ENCODE results near the gene NTRK1. TPM values are rescaled to one million over a fixed set of nuclear protein-coding genes. Genes with fewer than 3 reads are reported as not detected.
A peak's percentile ranks its signal among the peaks of the same experiment; 100 is the strongest.

The NTRK1 gene
- total RNA-seq, 1 donor from 2014 or later = not detected

GRCh38 chr1:156894001-156894400 is 33.3 kb downstream of the NTRK1 start:
- DNase-seq (ENCODE audit: low read depth) = no peak

GRCh38 chr1:156894711-156895454 is 34.2 kb downstream of the NTRK1 start:
- FAIRE-seq (no peak), DNase-seq (ENCODE audit: low read depth) (no peak)
- Histone ChIP-seq H3K4me3 (ENCODE audit: low read depth, low read length) (no peak overlapping the region), H3K27me3 (ENCODE audit: control insufficient read depth, insufficient read depth, low read length) (no peaks in the 10 kb centered on the region), H3K36me3 (ENCODE audit: control insufficient read depth, insufficient read depth, low read length) (no peaks in the 10 kb centered on the region)
- TF ChIP-seq CTCF (IDR thresholded peaks at IDR 0.05; ENCODE audit: insufficient read depth, low read length, severe bottlenecking) = no peak

More at GRCh38 chr1:156894001-156894400, 33.3 kb downstream of the NTRK1 start:
- H3K36me3 ChIP-seq (ENCODE audit: control insufficient read depth, insufficient read depth, low read length) = no peaks in the 10 kb centered on the region
- no peak for FAIRE-seq
- H3K27me3 ChIP-seq (ENCODE audit: control insufficient read depth, insufficient read depth, low read length) = no peaks in the 10 kb centered on the region
- H3K4me3 ChIP-seq (ENCODE audit: low read depth, low read length) = peak overlapping the region; percentile 16
- no peak for TF ChIP-seq CTCF (IDR thresholded peaks at IDR 0.05; ENCODE audit: insufficient read depth, low read length, severe bottlenecking)

GRCh38 chr1:156895455-156895812 is 34.8 kb downstream of the NTRK1 start:
- FAIRE-seq (no peak), DNase-seq (ENCODE audit: low read depth) (no peak)
- Histone ChIP-seq H3K27me3 (ENCODE audit: control insufficient read depth, insufficient read depth, low read length) (no peaks in the 10 kb centered on the region), H3K36me3 (ENCODE audit: control insufficient read depth, insufficient read depth, low read length) (no peaks in the 10 kb centered on the region), H3K4me3 (ENCODE audit: low read depth, low read length) (no peak overlapping the region)
- TF ChIP-seq CTCF (IDR thresholded peaks at IDR 0.05; ENCODE audit: insufficient read depth, low read length, severe bottlenecking) = no peak

- no peaks in the 10 kb centered on the region for H3K36me3 ChIP-seq (ENCODE audit: control insufficient read depth, insufficient read depth, low read length)
- no peaks in the 10 kb centered on the region for H3K27me3 ChIP-seq (ENCODE audit: control insufficient read depth, insufficient read depth, low read length)
- no peak overlapping the region for H3K4me3 ChIP-seq (ENCODE audit: low read depth, low read length)
- FAIRE-seq (no peak), DNase-seq (ENCODE audit: low read depth) (no peak)
- TF ChIP-seq CTCF (IDR thresholded peaks at IDR 0.05; ENCODE audit: insufficient read depth, low read length, severe bottlenecking) = no peak
Observed at GRCh38 chr1:156895927-156896326, 35.3 kb downstream of the NTRK1 start.

GRCh38 chr1:156896490-156897033 is 35.9 kb downstream of the NTRK1 start:
- Histone ChIP-seq H3K4me3 (ENCODE audit: low read depth, low read length) (no peak overlapping the region), H3K27me3 (ENCODE audit: control insufficient read depth, insufficient read depth, low read length) (no peaks in the 10 kb centered on the region), H3K36me3 (ENCODE audit: control insufficient read depth, insufficient read depth, low read length) (no peaks in the 10 kb centered on the region)
- FAIRE-seq (no peak), DNase-seq (ENCODE audit: low read depth) (peak; percentile 93)
- no peak for TF ChIP-seq CTCF (IDR thresholded peaks at IDR 0.05; ENCODE audit: insufficient read depth, low read length, severe bottlenecking)
